ENCODE results near the gene YY1.
"Not testable (repeated sequence)": the region's sequence is repeated elsewhere in the genome, so short reads cannot be mapped to it uniquely, and the experiment has no call there.

Gene YY1

GRCh38 chr14:100295376-100296105 lies 56.6 kb downstream of the YY1 start:
- TF ChIP-seq, protein P1, sequence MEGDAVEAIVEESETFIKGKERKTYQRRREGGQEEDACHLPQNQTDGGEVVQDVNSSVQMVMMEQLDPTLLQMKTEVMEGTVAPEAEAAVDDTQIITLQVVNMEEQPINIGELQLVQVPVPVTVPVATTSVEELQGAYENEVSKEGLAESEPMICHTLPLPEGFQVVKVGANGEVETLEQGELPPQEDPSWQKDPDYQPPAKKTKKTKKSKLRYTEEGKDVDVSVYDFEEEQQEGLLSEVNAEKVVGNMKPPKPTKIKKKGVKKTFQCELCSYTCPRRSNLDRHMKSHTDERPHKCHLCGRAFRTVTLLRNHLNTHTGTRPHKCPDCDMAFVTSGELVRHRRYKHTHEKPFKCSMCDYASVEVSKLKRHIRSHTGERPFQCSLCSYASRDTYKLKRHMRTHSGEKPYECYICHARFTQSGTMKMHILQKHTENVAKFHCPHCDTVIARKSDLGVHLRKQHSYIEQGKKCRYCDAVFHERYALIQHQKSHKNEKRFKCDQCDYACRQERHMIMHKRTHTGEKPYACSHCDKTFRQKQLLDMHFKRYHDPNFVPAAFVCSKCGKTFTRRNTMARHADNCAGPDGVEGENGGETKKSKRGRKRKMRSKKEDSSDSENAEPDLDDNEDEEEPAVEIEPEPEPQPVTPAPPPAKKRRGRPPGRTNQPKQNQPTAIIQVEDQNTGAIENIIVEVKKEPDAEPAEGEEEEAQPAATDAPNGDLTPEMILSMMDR (IDR thresholded peaks at IDR 0.05; ENCODE audit: borderline replicate concordance, extremely low read depth, low read length, poor library complexity, severe bottlenecking) = no peak
- no peak for TF ChIP-seq EZH2 (IDR thresholded peaks at IDR 0.05; ENCODE audit: borderline replicate concordance, low read depth, low read length, severe bottlenecking)
- peaks cover 80% of the 10 kb centered on the region for H3K36me3 ChIP-seq (ENCODE audit: insufficient read depth, low read length)
- peaks cover 67% of the 10 kb centered on the region for H4K20me1 ChIP-seq (ENCODE audit: insufficient read depth, low read length)
- H2AFZ ChIP-seq (ENCODE audit: low read depth, low read length) = no peak overlapping the region
- H3K9ac ChIP-seq (ENCODE audit: low read depth, low read length) = no peak overlapping the region
- no peak for DNase-seq
- no peak overlapping the region for H3K4me2 ChIP-seq (ENCODE audit: insufficient read depth, low read length)
- H3K79me2 ChIP-seq (ENCODE audit: insufficient read depth, low read length) = peaks cover 40% of the 10 kb centered on the region
- no peaks in the 10 kb centered on the region for H3K27me3 ChIP-seq (ENCODE audit: insufficient read depth, low read length, poor library complexity)
- no peak overlapping the region for H3K27ac ChIP-seq (ENCODE audit: low read length)
- ATAC-seq (ENCODE audit: insufficient read depth, low read depth) = no peak
- H3K9me3 ChIP-seq (ENCODE audit: insufficient read depth, low read length, severe bottlenecking) = no peaks in the 10 kb centered on the region
- H3K4me3 ChIP-seq (ENCODE audit: low read depth in 1 of 2, low read length in 2 of 2) = no peak overlapping the region
- no peaks in the 10 kb centered on the region for H3K4me1 ChIP-seq (ENCODE audit: insufficient read depth, low read length)

DNA sequence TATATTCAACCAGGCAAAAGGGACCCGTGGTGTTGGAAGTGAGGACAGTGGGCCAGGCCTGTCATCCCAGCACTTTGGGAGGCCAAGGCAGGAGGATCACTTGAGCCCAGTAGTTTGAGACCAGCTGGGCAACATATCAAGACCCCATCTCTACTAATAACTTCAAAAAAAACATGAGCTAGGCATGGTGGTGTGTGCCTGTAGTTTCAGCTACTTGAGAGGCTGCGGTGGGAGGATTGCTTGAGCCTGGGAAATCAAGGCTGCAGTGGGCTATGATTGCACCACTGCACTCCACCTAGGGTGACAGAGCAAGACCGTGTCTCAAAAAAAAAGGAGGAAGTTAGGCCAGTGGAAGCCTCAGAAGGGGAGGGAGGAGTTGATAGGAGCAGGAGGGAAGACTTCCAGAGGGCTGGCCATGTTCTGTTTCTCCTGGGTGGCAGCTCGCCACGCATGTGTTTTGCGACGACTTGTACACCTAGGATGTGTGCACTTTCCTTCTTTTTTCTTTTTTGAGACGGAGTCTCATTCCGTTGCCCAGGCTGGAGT lies 57.2 kb downstream of the YY1 start:
- H3K9me3 ChIP-seq (ENCODE audit: insufficient read depth, low read length, severe bottlenecking) = no peaks in the 10 kb centered on the region
- H3K79me2 ChIP-seq (ENCODE audit: insufficient read depth, low read length) = peaks cover 42% of the 10 kb centered on the region
- no peak overlapping the region for H3K9ac ChIP-seq (ENCODE audit: low read depth, low read length)
- no peak overlapping the region for H3K4me2 ChIP-seq (ENCODE audit: insufficient read depth, low read length)
- no peak overlapping the region for H3K27ac ChIP-seq (ENCODE audit: low read length)
- H4K20me1 ChIP-seq (ENCODE audit: insufficient read depth, low read length) = peaks cover 61% of the 10 kb centered on the region
- no peak for TF ChIP-seq EZH2 (IDR thresholded peaks at IDR 0.05; ENCODE audit: borderline replicate concordance, low read depth, low read length, severe bottlenecking)
- TF ChIP-seq, protein P1 (IDR thresholded peaks at IDR 0.05; ENCODE audit: borderline replicate concordance, extremely low read depth, low read length, poor library complexity, severe bottlenecking) = no peak
- peaks cover 73% of the 10 kb centered on the region for H3K36me3 ChIP-seq (ENCODE audit: insufficient read depth, low read length)
- no peak for ATAC-seq (ENCODE audit: insufficient read depth, low read depth)
- H2AFZ ChIP-seq (ENCODE audit: low read depth, low read length) = no peak overlapping the region
- H3K27me3 ChIP-seq (ENCODE audit: insufficient read depth, low read length, poor library complexity) = no peaks in the 10 kb centered on the region
- H3K4me1 ChIP-seq (ENCODE audit: insufficient read depth, low read length) = no peaks in the 10 kb centered on the region
- no peak for DNase-seq
- H3K4me3 ChIP-seq (ENCODE audit: low read depth in 1 of 2, low read length in 2 of 2) = no peak overlapping the region

GRCh38 chr14:100296729-100297128 lies 57.8 kb downstream of the YY1 start:
- not testable (repeated sequence) for H2AFZ ChIP-seq (ENCODE audit: low read depth, low read length); H3K4me2 ChIP-seq (ENCODE audit: insufficient read depth, low read length); H3K27ac ChIP-seq (ENCODE audit: low read length); ATAC-seq (ENCODE audit: insufficient read depth, low read depth); H3K9me3 ChIP-seq (ENCODE audit: insufficient read depth, low read length, severe bottlenecking); H3K4me1 ChIP-seq (ENCODE audit: insufficient read depth, low read length); H3K4me3 ChIP-seq (ENCODE audit: low read depth in 1 of 2, low read length in 2 of 2); DNase-seq; H3K9ac ChIP-seq (ENCODE audit: low read depth, low read length); H3K27me3 ChIP-seq (ENCODE audit: insufficient read depth, low read length, poor library complexity)
- Histone ChIP-seq H3K79me2 (ENCODE audit: insufficient read depth, low read length) (peaks cover 43% of the 10 kb centered on the region), H4K20me1 (ENCODE audit: insufficient read depth, low read length) (peaks cover 57% of the 10 kb centered on the region), H3K36me3 (ENCODE audit: insufficient read depth, low read length) (peaks cover 68% of the 10 kb centered on the region)
